Endothelial cell of umbilical vein (primary cell): Measurements from ENCODE around the gene CTIF. TPM values are rescaled to one million over a fixed set of nuclear protein-coding genes. Genes with fewer than 3 reads are reported as not detected.

Experiments used
- BruUV-seq: library from RNA; stranded (reverse); fragments of 400-500 nt; replicated peaks from 2 replicates; lab custom pipeline; 2021; lab: Mats Ljungman, UMichigan
- CTCF ChIA-PET: fragments of 300-600, 350-600 bp; sonication (Branson Sonifier 250); formaldehyde crosslinking; loops from one replicate; lab custom pipeline; 2021; ENCODE audit warnings: antibody characterized with exemption, inconsistent platforms; lab: Charles Lee
- POLR2A ChIA-PET: fragments of 300-600, 350-600 bp; sonication (Branson Sonifier 250); formaldehyde crosslinking; loops from one replicate; lab custom pipeline; 2021; ENCODE audit warnings: antibody characterized with exemption, inconsistent platforms; lab: Charles Lee
- DNase-seq: peaks from one replicate; pipeline ENCODE4 v3.0.0-alpha.2; 2011; ENCODE audit warnings: low read depth, low spot score
- FAIRE-seq: peaks from 2 replicates; lab custom pipeline; 2011; peaks lifted over from hg19 to GRCh38; lab: Jason Lieb, UNC
- H2AFZ ChIP-seq: 2 replicates; pipeline ENCODE4 v1.6.0; 2012; ENCODE audit warnings: low read depth, low read length, control low read depth, inconsistent platforms
- H3K27ac ChIP-seq: 2 replicates; pipeline ENCODE4 v1.5.1; 2011; ENCODE audit warnings: low read depth, mild to moderate bottlenecking, control low read depth, low read length, moderate library complexity; ENCODE audit not compliant: insufficient read depth
- H3K27me3 ChIP-seq, 2 experiments: 2 replicates each; pipeline versions ENCODE4 v1.6.0 to v1.6.1; 2011; ENCODE audit warnings: low read length in 2 of 2, mixed read lengths in 1 of 2; ENCODE audit not compliant: control insufficient read depth in 2 of 2, insufficient read depth in 2 of 2
- H3K36me3 ChIP-seq, 2 experiments: 2 replicates in 1 of 2; 3 replicates in 1 of 2; pipeline ENCODE4 v1.5.1; 2011; ENCODE audit warnings: low read length in 2 of 2, mild to moderate bottlenecking in 1 of 2, moderate library complexity in 1 of 2; ENCODE audit not compliant: control insufficient read depth in 2 of 2, insufficient read depth in 2 of 2; ENCODE audit errors: extremely low read depth in 1 of 2
- H3K4me1 ChIP-seq: 3 replicates; pipeline ENCODE4 v1.5.1; 2011; ENCODE audit warnings: mild to moderate bottlenecking, low read length; ENCODE audit not compliant: control insufficient read depth, insufficient read depth; ENCODE audit errors: extremely low read depth
- H3K4me2 ChIP-seq: 2 replicates; pipeline ENCODE4 v1.6.1; 2011; ENCODE audit warnings: low read length, control low read depth, mixed read lengths; ENCODE audit not compliant: insufficient read depth
- H3K4me3 ChIP-seq, 3 experiments: fragments of 200-600 bp in 1 of 3; sonication (generic), shearing (Covaris generic) in 1 of 3; replicated peaks in 1 of 3; 2 replicates each; pipeline ENCODE4 v1.5.1; 2011 to 2016; ENCODE audit warnings: control low read depth in 3 of 3, low read length in 3 of 3, mild to moderate bottlenecking in 2 of 3, inconsistent platforms in 1 of 3, low read depth in 1 of 3, moderate library complexity in 1 of 3; ENCODE audit not compliant: insufficient read depth in 1 of 3
- H3K79me2 ChIP-seq: 2 replicates; pipeline ENCODE4 v1.6.0; 2012; ENCODE audit warnings: low read length, inconsistent platforms; ENCODE audit not compliant: control insufficient read depth, insufficient read depth
- H3K9ac ChIP-seq: replicated peaks from 2 replicates; pipeline ENCODE3; 2011; ENCODE audit warnings: low read length, control low read depth; ENCODE audit not compliant: insufficient read depth; ENCODE audit errors: extremely low read depth
- H3K9me1 ChIP-seq: replicated peaks from 3 replicates; pipeline ENCODE4 v1.6.0; 2011; ENCODE audit warnings: mild to moderate bottlenecking, low read length; ENCODE audit not compliant: control insufficient read depth, insufficient read depth; ENCODE audit errors: extremely low read depth
- H3K9me3 ChIP-seq: replicated peaks from 2 replicates; pipeline ENCODE4 v1.5.1; 2012; ENCODE audit warnings: low read length, inconsistent platforms; ENCODE audit not compliant: control insufficient read depth, insufficient read depth
- H4K20me1 ChIP-seq: replicated peaks from 2 replicates; pipeline ENCODE3; 2011; ENCODE audit warnings: mild to moderate bottlenecking, low read length; ENCODE audit not compliant: control insufficient read depth, insufficient read depth; ENCODE audit errors: extremely low read depth
- EZH2 ChIP-seq: IDR thresholded peaks from 2 replicates; pipeline ENCODE4 v1.6.1; 2012; ENCODE audit warnings: borderline replicate concordance, low read depth, mild to moderate bottlenecking, moderate library complexity, low read length, inconsistent platforms; ENCODE audit not compliant: severe bottlenecking
- FOS ChIP-seq: IDR thresholded peaks from 2 replicates; pipeline ENCODE4 v1.6.1; 2011; ENCODE audit warnings: mild to moderate bottlenecking, low read length, moderate library complexity, borderline replicate concordance; ENCODE audit not compliant: insufficient read depth
- GATA2 ChIP-seq: IDR thresholded peaks from 2 replicates; pipeline ENCODE4 v1.7.0; 2011; ENCODE audit warnings: low read depth, mild to moderate bottlenecking, moderate library complexity, mixed read lengths, low read length; ENCODE audit not compliant: insufficient read length, insufficient read depth
- JUN ChIP-seq: IDR thresholded peaks from 2 replicates; pipeline ENCODE4 v1.6.1; 2011; ENCODE audit warnings: borderline replicate concordance, low read depth; ENCODE audit not compliant: insufficient read length, insufficient read depth
- MYC ChIP-seq: IDR thresholded peaks from one replicate; pipeline ENCODE4 v1.6.1; 2011; ENCODE audit warnings: mild to moderate bottlenecking, low read depth, low read length
- POLR2A ChIP-seq: IDR thresholded peaks from 2 replicates; pipeline ENCODE4 v1.6.1; 2012; ENCODE audit warnings: low read depth, mild to moderate bottlenecking, control low read depth, low read length
- POLR2AphosphoS5 ChIP-seq: IDR thresholded peaks from 2 replicates; pipeline ENCODE4 v1.6.1; 2012; ENCODE audit warnings: low read depth, mild to moderate bottlenecking, control low read depth, low read length, moderate library complexity; ENCODE audit not compliant: insufficient read depth
- dilution Hi-C: fragments of 300-500 bp; cut with MboI; formaldehyde crosslinking; loops from one replicate; pipeline ENCODE4 v1.15.0; 2019; ENCODE audit warnings: low sequenced_read_pairs; ENCODE audit not compliant: extremely low pct_ligation_motif_present
- intact Hi-C: fragments of 100-400 bp; cut with micrococcal nuclease; formaldehyde crosslinking; loops from one replicate; pipeline ENCODE4 v1.10.0; 2022
- polyA plus RNA-seq, 4 experiments: library from polyadenylated mRNA; depleted of rRNA in 3 of 4; stranded (reverse) in 3 of 4; unstranded in 1 of 4; fragments of >200 nt; gene quantifications; 2 replicates each; pipeline versions ENCODE4 v1.2.1 to v1.2.3, GENCODE V29; 2011 to 2012; ENCODE audit warnings: missing spikeins in 1 of 4
- total RNA-seq: library from RNA; stranded (reverse); gene quantifications from 2 replicates; pipeline ENCODE4 v1.2.3, GENCODE V29; 2021
- TF ChIP-seq, protein P1 (sequence below), 2 donors: IDR thresholded peaks; 1 replicate in 1 of 2; 2 replicates in 1 of 2; pipeline ENCODE4 v1.5.1; 2011; ENCODE audit warnings: low read length in 2 of 2, mild to moderate bottlenecking in 2 of 2, moderate library complexity in 2 of 2, control low read depth in 1 of 2, inconsistent platforms in 1 of 2, low read depth in 1 of 2; ENCODE audit not compliant: insufficient read depth in 1 of 2; ENCODE audit errors: extremely low read depth in 1 of 2
- TF ChIP-seq, protein P2 (sequence below): IDR thresholded peaks from 2 replicates; pipeline ENCODE4 v1.6.1; 2011; ENCODE audit not compliant: insufficient read depth, insufficient read length

Gene CTIF
- total and polyA plus RNA-seq, 2 donors (not counting 3 experiments of a cell fraction or from before 2014, with no cell fraction given) = 20.9 to 57.7 TPM

DNA sequence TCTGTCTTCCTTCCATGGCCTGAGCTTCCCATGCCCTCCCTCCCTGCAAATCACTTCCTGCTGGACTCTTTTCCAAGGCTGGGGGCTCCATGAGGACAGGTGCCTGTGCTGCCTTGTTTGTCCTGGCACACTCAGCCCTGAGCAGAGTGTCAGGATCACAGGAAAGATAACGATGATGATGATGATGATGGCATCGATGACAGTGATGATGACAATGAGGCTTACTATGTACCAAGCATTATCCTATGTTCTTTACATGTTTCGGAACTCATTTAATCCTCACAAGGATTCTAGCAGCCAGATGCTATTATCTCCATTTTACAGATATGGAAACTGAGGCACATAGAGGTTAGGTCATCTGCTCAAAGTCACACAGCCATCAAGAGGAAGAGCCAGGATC is 170.0 kb downstream of the CTIF start:
- Histone ChIP-seq H3K9me3 (no peaks in the 10 kb centered on the region), H3K27ac (no peak overlapping the region), H3K36me3 (peaks cover 0 to 3% of the 10 kb centered on the region in 2 experiments), H3K4me1 (peaks cover 33% of the 10 kb centered on the region), H3K9ac (no peak overlapping the region), H3K4me3 (no peak overlapping the region), H3K9me1 (no peaks in the 10 kb centered on the region), H3K27me3 (no peaks in the 10 kb centered on the region), H3K4me2 (no peak overlapping the region), H3K79me2 (no peaks in the 10 kb centered on the region), H4K20me1 (no peaks in the 10 kb centered on the region), H2AFZ (no peak overlapping the region)
- no peak for DNase-seq
- no peak for FAIRE-seq
- ChIA-PET CTCF (interaction anchor here (0.8 to 1.2 kb wide), 4 partner anchors 9 to 530 kb away, joined by 3 to 5 read pairs (median 3); no protein-coding TSS in a partner anchor), POLR2A (no interaction called here)
- dilution Hi-C loops = no loop called here
- no TSS peak for BruUV-seq
- TF ChIP-seq POLR2AphosphoS5 = no peak
- TF ChIP-seq, protein P1, sequence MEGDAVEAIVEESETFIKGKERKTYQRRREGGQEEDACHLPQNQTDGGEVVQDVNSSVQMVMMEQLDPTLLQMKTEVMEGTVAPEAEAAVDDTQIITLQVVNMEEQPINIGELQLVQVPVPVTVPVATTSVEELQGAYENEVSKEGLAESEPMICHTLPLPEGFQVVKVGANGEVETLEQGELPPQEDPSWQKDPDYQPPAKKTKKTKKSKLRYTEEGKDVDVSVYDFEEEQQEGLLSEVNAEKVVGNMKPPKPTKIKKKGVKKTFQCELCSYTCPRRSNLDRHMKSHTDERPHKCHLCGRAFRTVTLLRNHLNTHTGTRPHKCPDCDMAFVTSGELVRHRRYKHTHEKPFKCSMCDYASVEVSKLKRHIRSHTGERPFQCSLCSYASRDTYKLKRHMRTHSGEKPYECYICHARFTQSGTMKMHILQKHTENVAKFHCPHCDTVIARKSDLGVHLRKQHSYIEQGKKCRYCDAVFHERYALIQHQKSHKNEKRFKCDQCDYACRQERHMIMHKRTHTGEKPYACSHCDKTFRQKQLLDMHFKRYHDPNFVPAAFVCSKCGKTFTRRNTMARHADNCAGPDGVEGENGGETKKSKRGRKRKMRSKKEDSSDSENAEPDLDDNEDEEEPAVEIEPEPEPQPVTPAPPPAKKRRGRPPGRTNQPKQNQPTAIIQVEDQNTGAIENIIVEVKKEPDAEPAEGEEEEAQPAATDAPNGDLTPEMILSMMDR (IDR thresholded peaks at IDR 0.05; ENCODE audit: extremely low read depth in 1 of 2, insufficient read depth in 1 of 2, low read depth in 1 of 2, low read length in 2 of 2) = no peak
- TF ChIP-seq POLR2A = no peak
- no peak for TF ChIP-seq JUN
- TF ChIP-seq EZH2 = no peak
- TF ChIP-seq FOS = no peak
- no peak for TF ChIP-seq MYC
- no peak for TF ChIP-seq GATA2
- TF ChIP-seq, protein P2, sequence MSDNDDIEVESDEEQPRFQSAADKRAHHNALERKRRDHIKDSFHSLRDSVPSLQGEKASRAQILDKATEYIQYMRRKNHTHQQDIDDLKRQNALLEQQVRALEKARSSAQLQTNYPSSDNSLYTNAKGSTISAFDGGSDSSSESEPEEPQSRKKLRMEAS = no peak
- intact Hi-C loops = loop anchor here (1.0 kb wide), 1 partner anchor 34 kb away; no protein-coding TSS in a partner anchor
